ENCODE measurements around the gene SLC4A3. TPM values are rescaled to one million over a fixed set of nuclear protein-coding genes. Genes with fewer than 3 reads are reported as not detected.

SLC4A3 gene
- total RNA-seq, 1 experiment from 2014 or later = 11.6 TPM

- Histone ChIP-seq H3K9me3 (ENCODE audit: low read length) (no peaks in the 10 kb centered on the region), H3K27ac (ENCODE audit: low read length) (no peak overlapping the region), H3K79me2 (ENCODE audit: low read length) (no peaks in the 10 kb centered on the region), H3K9ac (ENCODE audit: low read length) (no peak overlapping the region), H3K4me2 (ENCODE audit: low read length) (no peak overlapping the region), H3K4me3 (ENCODE audit: low read length) (no peak overlapping the region), H2AFZ (ENCODE audit: low read length) (no peak overlapping the region), H3K27me3 (ENCODE audit: low read length) (no peaks in the 10 kb centered on the region), H3K9me2 (replicated peaks; ENCODE audit: low read length) (no peaks in the 10 kb centered on the region), H4K20me1 (ENCODE audit: low read length) (no peaks in the 10 kb centered on the region), H3K36me3 (ENCODE audit: low read depth, low read length) (0 out of 2 replicates have a peak, but pooled peaks cover 2% of the 10 kb centered on the region), H3F3A (ENCODE audit: low read length, unreplicated experiment) (no peaks in the 10 kb centered on the region), H3K4me1 (ENCODE audit: insufficient read depth, low read length) (no peaks in the 10 kb centered on the region)
- intact Hi-C loops (cut with micrococcal nuclease) = no loop called here
- ATAC-seq (no peak), DNase-seq (no peak)
- no TSS peak for BruUV-seq (replicated peaks)
- POLR2A ChIA-PET (ENCODE audit: unreplicated experiment) = no interaction called here
- TF ChIP-seq CTCF (conservative IDR thresholded peaks at IDR 0.05; ENCODE audit: low read depth, low read length) (no peak), EZH2phosphoT487 (IDR thresholded peaks at IDR 0.05; ENCODE audit: borderline replicate concordance, low read length) (no peak), EZH2 (IDR thresholded peaks at IDR 0.05; ENCODE audit: low read length, unreplicated experiment) (no peak)
- CTCF ChIA-PET = interaction anchor here (0.7 kb wide), 1 partner anchor 71 kb away, joined by 4 read pairs; no protein-coding TSS in a partner anchor
These were observed 8.2 kb upstream of the SLC4A3 start for GRCh38 chr2:219619235-219619634.

- no peak overlapping the region for H3K4me3 ChIP-seq (ENCODE audit: low read length)
- intact Hi-C loops (cut with micrococcal nuclease) = no loop called here
- no peak overlapping the region for H3K27ac ChIP-seq (ENCODE audit: low read length)
- H2AFZ ChIP-seq (ENCODE audit: low read length) = no peak overlapping the region
- TF ChIP-seq EZH2 (IDR thresholded peaks at IDR 0.05; ENCODE audit: low read length, unreplicated experiment) (no peak), EZH2phosphoT487 (IDR thresholded peaks at IDR 0.05; ENCODE audit: borderline replicate concordance, low read length) (no peak), CTCF (conservative IDR thresholded peaks at IDR 0.05; ENCODE audit: low read depth, low read length) (no peak)
- H3K27me3 ChIP-seq (ENCODE audit: low read length) = no peaks in the 10 kb centered on the region
- no peaks in the 10 kb centered on the region for H3K79me2 ChIP-seq (ENCODE audit: low read length)
- no peaks in the 10 kb centered on the region for H3F3A ChIP-seq (ENCODE audit: low read length, unreplicated experiment)
- H3K9ac ChIP-seq (ENCODE audit: low read length) = no peak overlapping the region
- no TSS peak for BruUV-seq (replicated peaks)
- no peaks in the 10 kb centered on the region for H4K20me1 ChIP-seq (ENCODE audit: low read length)
- no peaks in the 10 kb centered on the region for H3K4me1 ChIP-seq (ENCODE audit: insufficient read depth, low read length)
- no peak for DNase-seq
- H3K4me2 ChIP-seq (ENCODE audit: low read length) = no peak overlapping the region
- no peaks in the 10 kb centered on the region for H3K36me3 ChIP-seq (ENCODE audit: low read depth, low read length)
- ChIA-PET CTCF (no interaction called here), POLR2A (ENCODE audit: unreplicated experiment) (interaction anchor here (0.6 kb wide), 1 partner anchor 30 kb away, joined by 7 read pairs; no protein-coding TSS in a partner anchor)
- ATAC-seq = no peak
- H3K9me3 ChIP-seq (ENCODE audit: low read length) = no peaks in the 10 kb centered on the region
- H3K9me2 ChIP-seq (replicated peaks; ENCODE audit: low read length) = no peaks in the 10 kb centered on the region
These were observed 6.9 kb upstream of the SLC4A3 start for GRCh38 chr2:219620546-219620945.

GRCh38 chr2:219621935-219622334, 5.5 kb upstream of the SLC4A3 start:
- no peaks in the 10 kb centered on the region for H3K79me2 ChIP-seq (ENCODE audit: low read length)
- no peak overlapping the region for H3K4me2 ChIP-seq (ENCODE audit: low read length)
- no peaks in the 10 kb centered on the region for H3F3A ChIP-seq (ENCODE audit: low read length, unreplicated experiment)
- H3K36me3 ChIP-seq (ENCODE audit: low read depth, low read length) = no peaks in the 10 kb centered on the region
- no peak overlapping the region for H3K4me3 ChIP-seq (ENCODE audit: low read length)
- no peaks in the 10 kb centered on the region for H3K9me2 ChIP-seq (replicated peaks; ENCODE audit: low read length)
- intact Hi-C loops (cut with micrococcal nuclease) = no loop called here
- H2AFZ ChIP-seq (ENCODE audit: low read length) = no peak overlapping the region
- TF ChIP-seq EZH2phosphoT487 (IDR thresholded peaks at IDR 0.05; ENCODE audit: borderline replicate concordance, low read length) = no peak
- TF ChIP-seq CTCF (conservative IDR thresholded peaks at IDR 0.05; ENCODE audit: low read depth, low read length) = no peak
- no peak for TF ChIP-seq EZH2 (IDR thresholded peaks at IDR 0.05; ENCODE audit: low read length, unreplicated experiment)
- no peak for ATAC-seq
- no peak for DNase-seq
- ChIA-PET POLR2A (ENCODE audit: unreplicated experiment) (no interaction called here), CTCF (no interaction called here)
- no peaks in the 10 kb centered on the region for H3K27me3 ChIP-seq (ENCODE audit: low read length)
- no peaks in the 10 kb centered on the region for H3K4me1 ChIP-seq (ENCODE audit: insufficient read depth, low read length)
- H3K9ac ChIP-seq (ENCODE audit: low read length) = no peak overlapping the region
- H4K20me1 ChIP-seq (ENCODE audit: low read length) = no peaks in the 10 kb centered on the region
- no peaks in the 10 kb centered on the region for H3K9me3 ChIP-seq (ENCODE audit: low read length)
- no TSS peak for BruUV-seq (replicated peaks)
- H3K27ac ChIP-seq (ENCODE audit: low read length) = no peak overlapping the region
